Measurements from ENCODE around the gene SLC9A7.

DNA sequence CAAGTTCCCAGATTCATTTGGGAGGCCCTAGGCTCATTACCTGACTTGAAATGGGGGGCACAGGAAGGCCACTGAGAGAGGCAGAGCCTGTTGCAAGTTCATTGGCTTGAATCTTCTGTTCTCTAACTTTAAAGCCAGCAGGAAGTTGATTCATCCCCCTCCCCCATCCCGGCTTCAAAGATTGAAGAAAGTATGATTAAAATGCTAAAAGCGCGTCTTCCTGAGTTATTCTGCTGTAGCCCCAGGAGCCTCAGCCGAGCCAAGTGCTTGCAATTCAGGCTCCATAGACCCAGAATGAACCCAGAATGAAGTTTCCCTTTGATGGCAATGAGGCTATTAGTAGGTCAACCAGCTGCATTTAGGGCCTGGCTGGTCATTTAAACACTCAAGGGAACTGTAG lies 170.7 kb downstream of the SLC9A7 start:
- no peak for TF ChIP-seq POLR2A (IDR thresholded peaks at IDR 0.05; ENCODE audit: low read length)
- TF ChIP-seq, protein P1, sequence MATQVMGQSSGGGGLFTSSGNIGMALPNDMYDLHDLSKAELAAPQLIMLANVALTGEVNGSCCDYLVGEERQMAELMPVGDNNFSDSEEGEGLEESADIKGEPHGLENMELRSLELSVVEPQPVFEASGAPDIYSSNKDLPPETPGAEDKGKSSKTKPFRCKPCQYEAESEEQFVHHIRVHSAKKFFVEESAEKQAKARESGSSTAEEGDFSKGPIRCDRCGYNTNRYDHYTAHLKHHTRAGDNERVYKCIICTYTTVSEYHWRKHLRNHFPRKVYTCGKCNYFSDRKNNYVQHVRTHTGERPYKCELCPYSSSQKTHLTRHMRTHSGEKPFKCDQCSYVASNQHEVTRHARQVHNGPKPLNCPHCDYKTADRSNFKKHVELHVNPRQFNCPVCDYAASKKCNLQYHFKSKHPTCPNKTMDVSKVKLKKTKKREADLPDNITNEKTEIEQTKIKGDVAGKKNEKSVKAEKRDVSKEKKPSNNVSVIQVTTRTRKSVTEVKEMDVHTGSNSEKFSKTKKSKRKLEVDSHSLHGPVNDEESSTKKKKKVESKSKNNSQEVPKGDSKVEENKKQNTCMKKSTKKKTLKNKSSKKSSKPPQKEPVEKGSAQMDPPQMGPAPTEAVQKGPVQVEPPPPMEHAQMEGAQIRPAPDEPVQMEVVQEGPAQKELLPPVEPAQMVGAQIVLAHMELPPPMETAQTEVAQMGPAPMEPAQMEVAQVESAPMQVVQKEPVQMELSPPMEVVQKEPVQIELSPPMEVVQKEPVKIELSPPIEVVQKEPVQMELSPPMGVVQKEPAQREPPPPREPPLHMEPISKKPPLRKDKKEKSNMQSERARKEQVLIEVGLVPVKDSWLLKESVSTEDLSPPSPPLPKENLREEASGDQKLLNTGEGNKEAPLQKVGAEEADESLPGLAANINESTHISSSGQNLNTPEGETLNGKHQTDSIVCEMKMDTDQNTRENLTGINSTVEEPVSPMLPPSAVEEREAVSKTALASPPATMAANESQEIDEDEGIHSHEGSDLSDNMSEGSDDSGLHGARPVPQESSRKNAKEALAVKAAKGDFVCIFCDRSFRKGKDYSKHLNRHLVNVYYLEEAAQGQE (IDR thresholded peaks at IDR 0.05): no peak
